ENCODE measurements around the gene UTP4.

GRCh38 chr16:69110406-69110805 lies 22.0 kb upstream of the UTP4 start:
- TF ChIP-seq REST (IDR thresholded peaks at IDR 0.05; ENCODE audit: low read depth) = no peak
- no peak for TF ChIP-seq EP300 (IDR thresholded peaks at IDR 0.05; ENCODE audit: borderline replicate concordance)
- no peak for TF ChIP-seq RAD21 (IDR thresholded peaks at IDR 0.05; ENCODE audit: low read depth)
- TF ChIP-seq CEBPB (IDR thresholded peaks at IDR 0.05) = no peak
- TF ChIP-seq EGR1 (IDR thresholded peaks at IDR 0.05) = no peak
- no peak for TF ChIP-seq YY1 (IDR thresholded peaks at IDR 0.05; ENCODE audit: low read depth)
- TF ChIP-seq, protein P1, sequence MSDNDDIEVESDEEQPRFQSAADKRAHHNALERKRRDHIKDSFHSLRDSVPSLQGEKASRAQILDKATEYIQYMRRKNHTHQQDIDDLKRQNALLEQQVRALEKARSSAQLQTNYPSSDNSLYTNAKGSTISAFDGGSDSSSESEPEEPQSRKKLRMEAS (IDR thresholded peaks at IDR 0.05) = no peak
- TF ChIP-seq TAF1 (IDR thresholded peaks at IDR 0.05; ENCODE audit: low read depth) = no peak
